Measurements from ENCODE around the gene CLDN7.
"Not testable (repeated sequence)": the region's sequence is repeated elsewhere in the genome, so short reads cannot be mapped to it uniquely, and the experiment has no call there.

CLDN7 gene

GRCh38 chr17:7252176-7253043, 9.9 kb downstream of the CLDN7 start, which contains the start of gene ELP5:
ELP5 (plus strand) TSS chr17:7252215; CDS start chr17:7252551, 336 bp downstream.
- DNase-seq = peak; percentile 86 to 99

DNA sequence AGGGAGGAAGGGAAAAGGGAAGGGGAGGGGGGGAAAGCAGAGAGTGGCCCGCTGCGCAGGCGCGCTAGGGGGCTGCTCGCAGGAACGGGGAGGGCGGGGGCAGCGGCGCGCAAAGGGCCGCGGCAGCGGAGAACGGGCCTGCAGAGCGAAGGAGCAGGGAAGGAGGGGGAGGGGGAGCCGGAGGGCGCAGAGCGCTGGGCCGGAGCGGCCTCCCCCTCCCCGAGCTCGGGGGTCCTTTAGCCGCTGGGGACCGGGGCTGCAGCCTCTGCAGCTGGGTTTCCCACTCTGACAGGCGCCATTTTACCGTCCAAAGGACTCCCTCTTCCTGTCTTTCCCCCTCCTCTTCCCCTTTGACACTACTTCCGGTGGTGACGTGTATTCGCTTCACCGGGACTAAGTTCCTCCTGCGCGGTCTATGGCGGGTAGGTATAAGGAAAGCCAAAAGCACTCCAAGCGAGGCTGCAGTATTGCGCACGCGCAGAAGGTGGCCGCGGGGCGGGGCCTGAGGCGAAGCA, 10.6 kb downstream of the CLDN7 start, which contains the start of gene CTDNEP1:
Gene CTDNEP1 (minus strand): TSS at position 74 of the 515 bp plus-strand sequence. CDS start 438 bp downstream, outside the sequence.
- DNase-seq = peak; percentile 53 to 100

- DNase-seq = no peak
Observed at GRCh38 chr17:7250695-7251627, 11.3 kb downstream of the CLDN7 start.

- no peak for DNase-seq
Observed at GRCh38 chr17:7249830-7250229, 12.4 kb downstream of the CLDN7 start.

DNA sequence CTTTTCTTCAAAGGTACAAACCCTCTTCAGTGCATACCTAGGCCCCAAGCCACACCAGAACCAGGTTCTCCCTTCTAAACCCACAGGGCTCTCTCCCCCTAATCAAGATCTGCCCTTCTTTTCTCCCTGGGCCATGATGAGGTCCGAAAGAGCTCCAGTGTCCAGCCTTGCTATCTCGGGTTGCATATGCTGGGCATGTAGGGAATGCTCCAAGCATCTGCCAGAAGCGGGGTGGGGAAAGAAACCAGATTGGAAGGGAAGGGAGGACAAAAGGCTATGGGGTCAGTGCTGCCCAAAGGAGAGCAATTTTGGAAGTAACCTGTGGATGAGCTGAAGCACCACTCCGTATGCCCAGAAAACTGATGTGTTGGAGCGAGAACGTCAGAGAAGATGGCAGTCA, 13.1 kb downstream of the CLDN7 start:
- DNase-seq = no peak

DNA sequence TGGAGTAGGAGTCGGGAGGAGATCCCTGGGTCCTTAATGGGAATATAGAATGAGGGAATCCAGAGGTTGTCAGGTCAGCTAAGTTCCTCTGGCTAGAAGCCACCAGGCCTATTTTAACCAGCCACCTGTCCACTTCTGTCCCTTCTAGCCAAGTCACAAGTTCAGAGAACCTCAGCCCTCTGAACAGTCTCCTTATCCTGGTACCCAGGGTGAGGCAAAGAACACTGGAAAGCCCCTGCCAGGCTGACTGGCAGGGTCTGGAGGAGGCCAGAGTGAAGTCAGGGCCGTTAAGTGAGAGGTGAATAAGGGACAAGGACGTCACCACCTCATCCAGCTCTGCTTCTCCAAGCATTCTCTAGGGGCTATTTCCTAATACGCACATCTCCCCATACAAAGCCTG, 13.5 kb downstream of the CLDN7 start:
- no peak for DNase-seq

- DNase-seq = no peak
Observed at GRCh38 chr17:7246779-7247178, 15.5 kb downstream of the CLDN7 start.

DNA sequence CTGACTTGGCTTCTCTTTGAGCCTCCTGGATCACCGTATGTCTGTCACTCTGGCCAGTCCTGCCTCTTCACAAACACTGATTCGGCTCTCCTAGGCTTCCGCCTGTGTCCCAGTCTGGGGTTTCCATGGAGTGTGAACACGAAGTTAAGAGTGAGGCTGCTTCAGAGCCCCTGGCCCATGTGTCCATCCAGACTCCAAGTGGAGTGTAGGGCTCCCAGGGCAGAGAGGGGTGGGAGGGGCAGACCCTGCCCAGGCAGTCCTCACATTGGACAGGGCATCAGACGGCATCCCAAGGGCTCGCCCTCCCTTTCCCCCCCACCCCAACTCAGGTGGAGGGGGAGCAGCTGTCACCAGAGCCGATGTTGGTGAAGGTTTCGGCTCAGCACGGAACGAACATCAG, 18.4 kb downstream of the CLDN7 start:
- not testable (repeated sequence) for DNase-seq

- DNase-seq = no peak
Observed at GRCh38 chr17:7243453-7243729, 18.9 kb downstream of the CLDN7 start.

DNA sequence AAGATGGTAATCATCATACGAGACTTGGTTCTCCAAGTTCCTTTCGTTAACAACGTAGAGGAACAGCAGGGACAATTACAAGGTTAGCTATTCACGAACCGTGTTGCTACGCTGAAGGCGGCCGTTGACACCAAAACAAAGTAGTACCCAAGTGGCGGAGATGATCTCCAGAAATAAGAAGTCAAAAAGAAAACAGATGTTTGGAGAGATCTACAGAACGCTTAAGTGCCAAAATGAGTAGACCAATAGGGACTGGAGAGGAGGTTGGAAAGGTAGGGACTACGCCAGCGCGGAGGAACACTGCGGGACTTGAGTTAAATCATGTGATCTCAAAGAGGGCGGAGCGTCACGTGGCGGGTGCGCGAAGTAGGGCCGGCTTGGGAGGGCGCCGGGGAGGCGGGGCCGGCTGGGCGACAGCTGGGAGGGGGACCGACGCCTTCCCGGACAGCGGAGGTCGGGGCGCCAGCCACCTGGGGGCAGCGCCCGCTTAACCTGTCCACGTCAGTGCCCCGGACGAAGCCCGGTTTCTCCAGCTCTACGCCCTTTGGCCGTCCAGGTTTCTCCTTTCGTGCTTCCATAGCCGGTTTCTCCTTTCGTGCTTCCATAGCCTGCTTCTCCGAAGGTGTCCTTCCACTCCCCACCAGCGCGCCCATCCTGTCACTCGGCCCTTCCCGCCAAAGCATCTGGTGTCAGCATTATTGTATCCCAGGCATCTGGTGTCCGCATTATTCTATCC, 19.4 kb downstream of the CLDN7 start:
- DNase-seq = peak; percentile 86 to 90

DNA sequence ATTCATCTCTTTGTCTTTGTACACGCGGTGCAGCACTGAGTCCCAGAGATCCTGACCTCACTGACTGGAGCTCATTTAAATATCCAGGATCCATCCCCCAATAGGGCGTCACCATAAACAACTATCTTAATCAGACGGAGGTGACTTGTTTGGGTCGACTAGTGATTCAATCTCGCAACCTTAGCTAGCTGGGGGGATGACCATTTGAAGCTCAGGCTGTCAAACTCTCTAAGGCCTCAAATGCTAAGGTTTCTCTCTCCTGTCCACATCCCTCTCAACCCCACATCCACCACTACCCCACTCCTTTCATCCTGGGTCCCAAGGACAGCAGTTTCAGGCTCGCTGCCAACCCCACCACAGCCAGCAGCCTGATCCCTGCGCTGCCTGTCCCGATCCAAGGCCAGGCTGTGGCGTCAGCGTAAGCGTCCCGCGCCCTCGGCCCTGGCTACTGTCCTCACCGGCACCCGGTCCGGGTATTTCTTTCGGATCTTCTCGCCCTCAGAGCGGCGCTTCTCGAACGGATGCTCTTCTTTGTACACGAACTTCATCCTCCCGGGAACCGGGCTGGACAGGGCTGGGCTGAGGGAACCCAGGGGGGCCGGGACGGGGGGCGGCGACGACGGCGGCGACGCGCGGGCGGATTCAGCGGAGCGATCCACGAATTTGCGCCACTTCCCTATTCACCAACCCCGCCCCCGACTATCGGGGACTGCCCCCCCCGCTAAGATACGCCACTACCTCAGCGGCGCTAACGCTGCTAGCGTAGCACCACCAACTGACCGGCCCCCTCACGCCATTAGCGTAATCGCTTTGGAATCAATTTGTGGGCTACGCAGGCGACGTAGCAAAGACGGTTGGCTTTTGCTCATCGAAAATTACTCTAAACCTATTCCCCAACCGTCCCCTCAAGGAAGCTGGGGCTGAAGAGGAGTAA, 20.2 kb downstream of the CLDN7 start, which contains the start of gene GABARAP:
Gene GABARAP (minus strand): TSS at position 667 of the 934 bp plus-strand sequence. CDS start 119 bp downstream, at position 548.
- DNase-seq = peak; percentile 96

DNA sequence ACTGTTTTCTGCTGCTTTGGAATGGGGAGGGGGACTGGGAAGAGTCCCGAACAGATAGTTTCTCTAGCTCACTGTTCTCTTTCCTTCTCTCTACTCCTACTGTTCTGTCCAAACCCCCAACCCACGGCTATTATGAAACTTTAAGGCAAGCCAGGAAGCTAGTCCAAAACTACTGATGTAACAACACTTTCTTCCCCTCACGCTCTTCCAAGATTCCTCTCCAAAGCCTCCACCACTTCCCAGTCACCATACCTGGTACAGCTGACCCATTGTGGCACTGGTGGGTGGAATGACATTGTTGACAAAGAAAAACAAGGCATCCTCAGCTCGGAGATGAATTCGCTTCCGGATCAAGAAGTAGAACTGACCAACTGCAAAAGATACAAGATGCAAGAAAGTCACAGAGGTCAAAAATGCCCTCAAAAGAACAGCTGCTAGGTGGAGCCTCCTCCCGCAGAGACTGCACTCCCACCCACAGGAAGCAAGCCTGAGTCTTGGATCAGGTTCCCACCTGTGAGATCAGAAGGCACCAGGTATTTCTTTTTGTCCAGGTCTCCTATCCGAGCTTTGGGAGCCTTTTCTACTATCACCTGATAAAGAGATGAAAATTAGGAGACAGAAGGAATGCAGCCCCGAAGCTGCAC, 21.1 kb downstream of the CLDN7 start:
- DNase-seq = no peak

GRCh38 chr17:7240375-7240774, 21.9 kb downstream of the CLDN7 start:
- no peak for DNase-seq

- DNase-seq = peak; percentile 92 to 94
Observed at GRCh38 chr17:7239091-7240027, 22.9 kb downstream of the CLDN7 start, which contains the start of gene PHF23. PHF23 (minus strand) TSS chr17:7239457; CDS start chr17:7239279, 178 bp downstream.

DNA sequence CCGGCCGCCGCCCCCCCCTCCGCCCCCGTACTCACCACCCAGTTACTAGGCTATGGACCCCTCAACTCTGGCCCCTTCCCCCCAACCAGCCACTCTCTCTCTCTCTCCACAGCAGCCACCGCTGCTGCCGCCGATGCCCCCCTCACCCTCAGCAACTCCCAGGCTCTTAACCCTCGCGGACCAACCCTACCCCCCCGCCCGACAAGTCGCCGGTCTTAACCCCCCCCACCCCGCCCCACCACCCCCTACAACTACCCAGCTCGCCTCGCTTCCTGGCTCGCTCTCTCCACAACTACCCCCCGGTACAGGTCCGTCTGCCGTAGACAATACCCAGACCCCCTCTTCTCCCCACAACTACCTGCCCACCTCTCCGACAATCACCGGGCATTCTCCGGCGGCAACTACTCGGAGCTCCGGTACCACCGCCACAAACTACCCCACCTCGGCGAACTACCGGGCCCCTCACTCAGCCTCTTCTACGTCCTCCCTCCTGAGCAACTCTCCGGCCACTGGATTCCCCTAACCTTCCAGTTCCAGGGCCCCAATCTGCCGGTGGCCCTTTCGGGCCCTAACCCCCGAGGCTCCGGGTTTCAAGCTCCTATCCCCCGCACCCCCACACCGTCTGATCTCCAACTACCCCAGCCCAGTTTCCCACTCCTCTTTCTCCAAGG, 23.7 kb downstream of the CLDN7 start:
- DNase-seq = no peak

- DNase-seq = peak; percentile 75 to 81
Observed at GRCh38 chr17:7237761-7238419, 24.4 kb downstream of the CLDN7 start.

- DNase-seq = no peak
Observed at GRCh38 chr17:7237266-7237760, 25.0 kb downstream of the CLDN7 start.

- no peak for DNase-seq
Observed at GRCh38 chr17:7236808-7237207, 25.5 kb downstream of the CLDN7 start.
